Right lobe of liver (tissue), 6 donors: ENCODE data around the gene WWC2. TPM values are rescaled to one million over a fixed set of nuclear protein-coding genes. Genes with fewer than 3 reads are reported as not detected.
A peak's percentile ranks its signal among the peaks of the same experiment; 100 is the strongest.

Experiments
- ATAC-seq, 4 donors: fragments of 200-7000 bp; cut with Tn5 transposase; one replicate each; pipeline ENCODE4 v1.9.1; 2020; ENCODE audit warnings: mild to moderate bottlenecking in 4 of 4, moderate library complexity in 4 of 4
- DNase-seq, 3 donors: peaks; one replicate each; pipeline ENCODE4 v3.0.0-alpha.2; 2020
- H3K27ac ChIP-seq, 3 donors: fragments of 200-600 bp; one replicate each; pipeline ENCODE4 v1.8.0; 2022
- H3K27me3 ChIP-seq, 2 donors: fragments of 200-600 bp; one replicate each; pipeline ENCODE4 v1.8.0; 2022
- H3K36me3 ChIP-seq, 4 donors: fragments of 200-600 bp; sonication (generic) in 1 of 4; one replicate each; pipeline versions ENCODE4 v1.5.1 to v1.8.0; 2017 to 2022; ENCODE audit warnings: control low read depth in 1 of 4
- H3K4me1 ChIP-seq, 4 donors: fragments of 200-600 bp; sonication (generic) in 1 of 4; one replicate each; pipeline versions ENCODE4 v1.5.1 to v1.8.0; 2017 to 2022; ENCODE audit warnings: control low read depth in 1 of 4
- H3K4me3 ChIP-seq, 3 donors: fragments of 200-600 bp; one replicate each; pipeline ENCODE4 v1.8.0; 2022
- H3K9me3 ChIP-seq, 4 donors: fragments of 200-600 bp; sonication (generic) in 1 of 4; one replicate each; pipeline versions ENCODE4 v1.5.1 to v1.8.0; 2017 to 2022; ENCODE audit warnings: control low read depth in 1 of 4
- CTCF ChIP-seq, 4 donors: fragments of 200-600 bp in 3 of 4; fragments of 450-650 bp in 1 of 4; IDR thresholded peaks; one replicate each; pipeline versions ENCODE4 v1.5.1 to v1.8.0; 2016 to 2022; ENCODE audit warnings: antibody characterized with exemption in 4 of 4, mild to moderate bottlenecking in 2 of 4
- POLR2A ChIP-seq: fragments of 450-650 bp; IDR thresholded peaks from one replicate; pipeline ENCODE4 v1.6.1; 2017; ENCODE audit warnings: antibody characterized with exemption, mild to moderate bottlenecking
- WGBS: methylation state at CpG from one replicate; pipeline ENCODE4 v1.1.6; 2018; ENCODE audit warnings: low coverage, low lambda C conversion rate; ENCODE audit not compliant: insufficient coverage; ENCODE audit errors: missing lambda C conversion rate; 5-methylcytosine and 5-hydroxymethylcytosine counted together
- intact Hi-C, 2 donors: fragments of 100-400 bp; cut with DNase I; formaldehyde crosslinking; loops; one replicate each; pipeline versions ENCODE4 v1.11.2 to v1.14.1; 2022
- total RNA-seq, 6 experiments: library from RNA; depleted of rRNA in 2 of 6; stranded (reverse); fragments of >200 nt in 2 of 6; fragmentation: NEBNext Ultra II Directional in 3 of 6; extraction: Animal tissue kit (Norgen Biotek cat#: 25700) in 3 of 6; gene quantifications; one replicate each; pipeline versions ENCODE4 v1.1.0 to v1.2.4, GENCODE V29; 2016 to 2023
- donor health status: DM: no; HTN: yes; CAD: no.
- donor health status: DM: no; HTN: no; CAD: no.
- donor health status: DM: no; HTN: no; CAD: no.
- donor health status: DM: no; HTN: yes; CAD: no.
- donor health status: DM: no; HTN: yes; CAD: no.

The WWC2 gene
- total RNA-seq, 6 experiments from 2014 or later = 19.5 to 48.9 (median 34.4) TPM

- no peaks in the 10 kb centered on the region for H3K36me3 ChIP-seq
- peak overlapping the region in 1 of 3 donors; percentile 45 for H3K27ac ChIP-seq
- no peaks in the 10 kb centered on the region for H3K9me3 ChIP-seq
- no peaks in the 10 kb centered on the region for H3K27me3 ChIP-seq
- intact Hi-C loops = no loop called here
- WGBS = 66% methylated on average over 6 of the region's 6 CpGs
- peaks cover 0 to 50% (median 11%) of the 10 kb centered on the region in 4 donors for H3K4me1 ChIP-seq
- ATAC-seq (no peak), DNase-seq (no peak)
- TF ChIP-seq POLR2A (no peak), CTCF (IDR thresholded peaks at IDR 0.05) (no peak)
- H3K4me3 ChIP-seq = no peak overlapping the region
These were observed 155.1 kb downstream of the WWC2 start for GRCh38 chr4:183254162-183254561.

GRCh38 chr4:183255487-183255886 lies 156.4 kb downstream of the WWC2 start:
- 33% methylated on average over 3 of the region's 3 CpGs for WGBS
- Histone ChIP-seq H3K27ac (no peak overlapping the region), H3K36me3 (no peaks in the 10 kb centered on the region), H3K9me3 (no peaks in the 10 kb centered on the region), H3K27me3 (no peaks in the 10 kb centered on the region), H3K4me3 (no peak overlapping the region), H3K4me1 (peaks cover 0 to 58% (median 16%) of the 10 kb centered on the region in 4 donors)
- intact Hi-C loops = no loop called here
- DNase-seq (no peak), ATAC-seq (no peak)
- TF ChIP-seq POLR2A (no peak), CTCF (IDR thresholded peaks at IDR 0.05) (no peak)

GRCh38 chr4:183256343-183256742 lies 157.3 kb downstream of the WWC2 start:
- H3K9me3 ChIP-seq = no peaks in the 10 kb centered on the region
- WGBS = 67% methylated on average over 6 of the region's 6 CpGs
- DNase-seq (no peak), ATAC-seq (peak in 1 of 4 donors; percentile 10)
- H3K27me3 ChIP-seq = no peaks in the 10 kb centered on the region
- H3K36me3 ChIP-seq = no peaks in the 10 kb centered on the region
- no peak overlapping the region for H3K27ac ChIP-seq
- H3K4me1 ChIP-seq = peaks cover 0 to 57% (median 16%) of the 10 kb centered on the region in 4 donors
- H3K4me3 ChIP-seq = no peak overlapping the region
- TF ChIP-seq CTCF (IDR thresholded peaks at IDR 0.05) (no peak), POLR2A (no peak)
- intact Hi-C loops = no loop called here

- peak; percentile 38 to 46 (median 44) for ATAC-seq
- intact Hi-C loops = no loop called here
- H3K36me3 ChIP-seq = no peaks in the 10 kb centered on the region
- no peak overlapping the region for H3K4me3 ChIP-seq
- peak in 2 of 3 donors; percentile 49 to 53 for DNase-seq
- peaks cover 0 to 62% (median 16%) of the 10 kb centered on the region in 4 donors for H3K4me1 ChIP-seq
- no peaks in the 10 kb centered on the region for H3K27me3 ChIP-seq
- WGBS = 48% methylated on average over 5 of the region's 9 CpGs
- no peak overlapping the region for H3K27ac ChIP-seq
- TF ChIP-seq CTCF (IDR thresholded peaks at IDR 0.05) (peak; percentile 61 to 82 (median 70)), POLR2A (no peak)
- no peaks in the 10 kb centered on the region for H3K9me3 ChIP-seq
These were observed 157.8 kb downstream of the WWC2 start for GRCh38 chr4:183256756-183257385.
